ENCODE data around the gene PCDHGB4.

DNA sequence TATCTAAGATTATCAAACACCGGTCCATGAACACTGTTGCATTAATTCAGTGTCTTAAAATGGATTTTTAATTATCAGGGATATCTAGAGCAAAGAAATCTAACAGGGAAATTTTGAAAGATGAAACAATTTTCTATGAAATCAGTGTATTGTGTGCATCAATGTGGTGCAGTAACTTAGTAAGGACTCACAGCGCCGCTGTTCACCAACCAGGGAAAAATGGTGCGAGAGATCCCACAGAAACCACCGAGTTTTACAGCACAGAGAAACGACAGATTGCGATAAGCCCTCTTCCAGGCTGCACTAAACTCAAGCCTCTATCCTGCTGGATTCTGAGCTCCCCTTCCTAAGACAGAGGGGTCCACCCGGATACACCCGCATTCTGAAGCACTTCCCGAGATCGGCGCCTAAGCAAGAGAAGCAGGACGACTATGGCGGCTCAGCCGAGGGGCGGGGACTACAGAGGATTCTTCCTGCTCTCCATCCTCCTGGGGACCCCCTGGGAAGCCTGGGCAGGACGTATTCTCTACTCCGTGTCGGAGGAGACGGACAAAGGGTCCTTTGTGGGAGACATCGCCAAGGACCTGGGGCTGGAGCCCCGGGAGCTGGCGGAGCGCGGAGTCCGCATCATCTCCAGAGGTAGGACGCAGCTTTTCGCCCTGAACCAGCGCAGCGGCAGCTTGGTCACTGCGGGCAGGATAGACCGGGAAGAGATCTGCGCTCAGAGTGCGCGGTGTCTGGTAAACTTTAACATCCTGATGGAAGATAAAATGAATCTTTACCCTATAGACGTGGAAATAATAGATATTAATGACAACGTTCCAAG, 4.8 kb upstream of the PCDHGB4 start, which contains the start of gene PCDHGA7:
- TF ChIP-seq EZH2 (IDR thresholded peaks at IDR 0.05; ENCODE audit: insufficient read depth, poor library complexity, severe bottlenecking) = no peak
- no peak for TF ChIP-seq EZH2phosphoT487 (IDR thresholded peaks at IDR 0.05; ENCODE audit: insufficient read depth, low read depth)

Measured in GM23248 (cell line).